GM10847 (cell line): ENCODE results near the gene JAKMIP3.

Experiments used
- POLR2A ChIP-seq: IDR thresholded peaks from 2 replicates; pipeline ENCODE4 v1.6.1; 2011; ENCODE audit not compliant: insufficient read length; ENCODE audit errors: extremely low read depth

Gene JAKMIP3

GRCh38 chr10:132110111-132110521, 44.4 kb downstream of the JAKMIP3 start:
- TF ChIP-seq POLR2A: no peak

GRCh38 chr10:132110713-132111112, 45.0 kb downstream of the JAKMIP3 start:
- TF ChIP-seq POLR2A: no peak

DNA sequence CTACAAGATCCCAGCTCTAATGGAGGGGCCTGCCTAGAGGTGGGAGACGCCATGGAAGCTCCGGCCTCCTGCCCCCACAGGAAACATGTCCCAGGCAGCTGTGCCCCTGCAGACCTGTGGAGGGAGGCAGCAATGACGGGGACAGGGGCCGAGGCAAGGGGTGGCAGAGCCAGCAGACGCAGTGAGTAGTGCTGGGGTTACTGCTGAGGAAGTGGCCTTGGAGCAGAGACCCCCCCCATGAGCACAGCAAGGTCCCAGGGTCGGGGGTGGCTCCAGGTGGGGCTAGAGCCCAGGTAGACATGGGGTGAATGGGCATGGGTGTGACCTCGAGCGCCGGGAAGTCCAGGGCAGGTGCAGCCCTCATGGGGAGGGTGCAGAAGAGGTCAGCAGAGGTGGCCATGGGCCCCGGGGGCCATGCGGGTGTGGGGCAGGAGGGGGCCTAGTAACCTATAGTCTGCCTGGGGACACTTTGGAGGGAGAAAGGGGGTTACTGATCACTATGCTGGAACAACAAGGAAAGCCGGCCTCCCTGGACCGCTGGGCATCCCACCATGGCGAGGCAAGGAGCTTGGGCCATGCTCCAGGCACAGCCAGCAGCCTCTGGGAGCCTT, 45.5 kb downstream of the JAKMIP3 start:
- TF ChIP-seq POLR2A: no peak

- no peak for TF ChIP-seq POLR2A
Observed at GRCh38 chr10:132111871-132112341, 46.2 kb downstream of the JAKMIP3 start.

DNA sequence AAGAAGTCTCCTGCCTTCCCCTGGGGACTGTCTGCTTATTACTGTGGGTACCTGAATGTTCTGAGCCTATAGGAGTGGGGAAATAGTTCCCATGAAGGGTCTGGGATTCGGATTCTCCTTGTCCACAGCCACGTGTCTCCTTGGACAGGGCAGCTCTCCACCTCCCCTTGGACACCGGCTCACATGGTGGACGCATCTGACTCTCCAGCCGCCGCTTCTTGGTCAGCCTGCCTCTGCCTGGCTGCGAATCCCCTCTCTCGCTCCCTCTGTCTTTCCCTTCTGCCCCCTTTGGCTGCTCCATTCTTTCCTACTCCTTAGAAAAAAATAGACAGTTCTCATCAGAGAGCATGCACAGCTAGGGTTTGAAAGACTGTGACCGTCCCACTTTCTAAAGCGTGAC, 46.9 kb downstream of the JAKMIP3 start:
- TF ChIP-seq POLR2A: no peak

- no peak for TF ChIP-seq POLR2A
Observed at GRCh38 chr10:132113206-132113605, 47.5 kb downstream of the JAKMIP3 start.

- TF ChIP-seq POLR2A: no peak
Observed at GRCh38 chr10:132113766-132114365, 48.1 kb downstream of the JAKMIP3 start.

GRCh38 chr10:132114953-132115520, 49.3 kb downstream of the JAKMIP3 start:
- TF ChIP-seq POLR2A: no peak
